ENCODE results near the gene RAPGEF5. TPM values are rescaled to one million over a fixed set of nuclear protein-coding genes. Genes with fewer than 3 reads are reported as not detected.
A peak's percentile ranks its signal among the peaks of the same experiment; 100 is the strongest.

RAPGEF5 gene
- total and polyA plus RNA-seq, 8 donors = 1.5 to 190 (median 12.7) TPM

DNA sequence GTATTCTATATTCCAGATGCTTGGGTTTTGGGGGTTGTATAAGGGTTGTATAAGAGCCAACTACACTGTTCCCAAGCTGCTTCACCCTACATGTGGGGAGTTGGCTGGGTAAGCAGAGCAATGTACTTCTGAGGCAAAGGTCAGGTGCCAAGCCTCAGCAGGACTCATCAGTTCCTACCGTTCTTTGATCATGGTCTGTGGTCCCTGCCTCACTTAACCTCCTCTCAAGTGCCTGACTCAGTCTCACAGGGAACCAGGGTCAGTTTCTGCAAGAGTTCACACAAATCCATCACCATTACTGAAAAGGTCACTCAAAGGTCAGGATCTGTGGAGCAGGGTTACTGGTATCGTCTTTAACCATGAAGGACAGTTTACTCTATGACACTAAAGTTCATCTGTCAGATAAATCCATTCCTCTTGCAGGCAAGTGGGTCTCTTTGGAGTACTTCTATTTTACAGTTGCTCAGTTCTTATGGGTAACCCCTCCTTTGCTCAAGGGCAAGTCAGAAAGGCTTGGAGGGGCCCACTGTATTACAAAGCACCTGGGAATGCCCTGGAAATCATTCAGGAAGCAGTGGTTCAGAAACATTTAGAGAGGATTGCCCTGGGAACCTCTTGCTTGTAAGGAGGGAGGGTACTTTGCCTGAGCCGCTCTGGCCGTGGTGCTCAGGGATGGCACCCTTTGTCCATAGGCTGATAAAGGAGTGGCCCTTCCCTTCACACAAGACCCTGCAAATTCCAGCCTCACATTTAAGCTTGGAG, 227.0 kb downstream of the RAPGEF5 start:
- H3K4me3 ChIP-seq = no peak overlapping the region
- H3K9me3 ChIP-seq = no peaks in the 10 kb centered on the region
- intact Hi-C loops (cut with DNase I; ENCODE audit: low total_unique reads) = no loop called here
- 82 to 91% (median 86%) methylated on average over 4 of the region's 4 CpGs for whole genome bisulfite sequencing, 5 donors
- H3K36me3 ChIP-seq = peaks cover 0 to 31% (median 4%) of the 10 kb centered on the region in 4 donors
- DNase-seq = no peak
- H3K4me1 ChIP-seq = no peaks in the 10 kb centered on the region
- no peaks in the 10 kb centered on the region for H3K27me3 ChIP-seq
- H3K27ac ChIP-seq = no peak overlapping the region
- TF ChIP-seq POLR2A (IDR thresholded peaks at IDR 0.05) (no peak), EP300 (IDR thresholded peaks at IDR 0.05) (no peak), POLR2AphosphoS5 (IDR thresholded peaks at IDR 0.05) (no peak)
- TF ChIP-seq, protein P1, sequence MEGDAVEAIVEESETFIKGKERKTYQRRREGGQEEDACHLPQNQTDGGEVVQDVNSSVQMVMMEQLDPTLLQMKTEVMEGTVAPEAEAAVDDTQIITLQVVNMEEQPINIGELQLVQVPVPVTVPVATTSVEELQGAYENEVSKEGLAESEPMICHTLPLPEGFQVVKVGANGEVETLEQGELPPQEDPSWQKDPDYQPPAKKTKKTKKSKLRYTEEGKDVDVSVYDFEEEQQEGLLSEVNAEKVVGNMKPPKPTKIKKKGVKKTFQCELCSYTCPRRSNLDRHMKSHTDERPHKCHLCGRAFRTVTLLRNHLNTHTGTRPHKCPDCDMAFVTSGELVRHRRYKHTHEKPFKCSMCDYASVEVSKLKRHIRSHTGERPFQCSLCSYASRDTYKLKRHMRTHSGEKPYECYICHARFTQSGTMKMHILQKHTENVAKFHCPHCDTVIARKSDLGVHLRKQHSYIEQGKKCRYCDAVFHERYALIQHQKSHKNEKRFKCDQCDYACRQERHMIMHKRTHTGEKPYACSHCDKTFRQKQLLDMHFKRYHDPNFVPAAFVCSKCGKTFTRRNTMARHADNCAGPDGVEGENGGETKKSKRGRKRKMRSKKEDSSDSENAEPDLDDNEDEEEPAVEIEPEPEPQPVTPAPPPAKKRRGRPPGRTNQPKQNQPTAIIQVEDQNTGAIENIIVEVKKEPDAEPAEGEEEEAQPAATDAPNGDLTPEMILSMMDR (IDR thresholded peaks at IDR 0.05) = no peak

DNA sequence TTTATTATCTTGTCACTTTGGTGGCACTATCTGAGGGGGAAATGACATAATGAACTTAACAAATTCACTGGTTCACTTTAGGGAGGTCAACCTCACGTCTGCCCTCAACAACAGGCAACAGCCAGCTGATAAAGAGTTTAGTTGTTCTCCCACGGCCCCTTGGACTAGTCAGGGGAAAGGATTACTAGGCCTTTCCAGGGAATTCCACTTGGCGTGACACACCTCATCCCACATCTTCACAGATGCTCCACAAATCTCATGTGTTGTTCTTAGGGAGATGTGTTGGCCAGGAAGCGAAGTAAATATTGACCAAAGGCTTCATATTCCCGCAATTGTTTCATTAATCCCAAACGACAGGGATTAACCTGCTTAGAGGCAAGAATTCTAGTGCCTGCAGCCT, 227.8 kb downstream of the RAPGEF5 start:
- Histone ChIP-seq H3K27ac (no peak overlapping the region), H3K27me3 (no peaks in the 10 kb centered on the region), H3K36me3 (peaks cover 0 to 31% (median 4%) of the 10 kb centered on the region in 4 donors), H3K4me1 (no peaks in the 10 kb centered on the region), H3K4me3 (no peak overlapping the region), H3K9me3 (no peaks in the 10 kb centered on the region)
- DNase-seq = no peak
- WGBS, 5 donors = 49 to 65% (median 55%) methylated on average over 6 of the region's 6 CpGs
- TF ChIP-seq, protein P1 (IDR thresholded peaks at IDR 0.05) = no peak
- TF ChIP-seq EP300 (IDR thresholded peaks at IDR 0.05) (no peak), POLR2AphosphoS5 (IDR thresholded peaks at IDR 0.05) (no peak), POLR2A (IDR thresholded peaks at IDR 0.05) (no peak)
- intact Hi-C loops (cut with DNase I; ENCODE audit: low total_unique reads) = no loop called here

DNA sequence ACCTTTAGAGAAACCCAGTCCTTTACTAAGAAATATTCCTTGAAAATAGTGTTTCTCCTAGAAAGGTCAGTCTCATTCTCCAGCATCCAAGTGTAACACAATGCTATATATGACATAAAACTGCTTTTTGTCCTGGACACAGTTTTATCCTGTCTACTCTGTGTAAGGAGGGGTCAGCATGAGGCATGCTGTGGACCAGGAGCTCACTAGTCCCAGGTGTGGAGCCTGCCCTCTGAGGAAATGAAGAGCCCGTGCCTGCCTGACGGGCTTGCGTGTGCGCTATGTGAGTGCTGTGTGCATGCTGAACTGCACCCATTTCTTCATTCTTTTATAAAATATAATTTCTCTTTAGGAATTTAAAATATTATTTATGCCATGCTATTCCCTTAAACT, 228.4 kb downstream of the RAPGEF5 start:
- no peak overlapping the region for H3K27ac ChIP-seq
- no peaks in the 10 kb centered on the region for H3K9me3 ChIP-seq
- H3K4me3 ChIP-seq = no peak overlapping the region
- H3K4me1 ChIP-seq = peaks cover 0 to 2% (median under 1%) of the 10 kb centered on the region in 4 donors
- TF ChIP-seq, protein P1 (IDR thresholded peaks at IDR 0.05) = no peak
- TF ChIP-seq POLR2AphosphoS5 (IDR thresholded peaks at IDR 0.05) = no peak
- intact Hi-C loops (cut with DNase I; ENCODE audit: low total_unique reads) = no loop called here
- H3K36me3 ChIP-seq = peaks cover 0 to 31% (median 4%) of the 10 kb centered on the region in 4 donors
- H3K27me3 ChIP-seq = no peaks in the 10 kb centered on the region
- WGBS, 5 donors = 89 to 98% (median 96%) methylated on average over 4 of the region's 4 CpGs
- DNase-seq = no peak

DNA sequence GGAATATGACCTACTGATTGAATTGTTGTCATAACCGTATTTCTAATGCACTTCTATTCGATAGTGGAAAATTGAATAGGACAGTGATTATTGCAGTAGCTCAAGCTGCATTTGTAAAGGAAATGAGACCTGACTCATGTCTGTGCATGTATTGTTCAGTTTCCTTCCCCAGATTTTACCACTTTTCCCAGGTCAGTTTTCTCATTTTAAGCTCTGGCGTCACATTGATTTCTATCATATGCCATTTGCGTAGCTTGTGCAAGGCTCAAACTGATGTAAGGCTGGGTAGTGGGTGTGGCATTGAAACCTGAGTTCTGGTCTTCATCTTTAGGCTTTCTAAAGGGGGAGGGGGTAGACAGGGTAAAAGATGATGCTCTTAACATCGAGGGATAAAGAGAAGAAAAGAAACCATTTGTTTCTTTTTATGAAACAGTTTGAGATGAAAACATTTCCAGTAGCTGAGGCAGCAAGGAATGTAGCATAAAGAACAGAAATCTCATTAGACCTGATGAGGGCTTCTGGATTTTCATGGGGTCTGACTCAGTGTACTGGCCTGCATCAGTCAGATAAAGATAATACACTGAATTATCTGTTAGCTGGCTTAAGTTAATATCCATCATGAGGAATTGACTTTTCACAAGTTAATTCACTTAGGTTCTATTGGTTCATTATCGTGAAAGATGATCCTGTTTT, 229.0 kb downstream of the RAPGEF5 start:
- H3K36me3 ChIP-seq = peaks cover 0 to 28% (median 4%) of the 10 kb centered on the region in 4 donors
- H3K27ac ChIP-seq = no peak overlapping the region
- WGBS, 5 donors = 74 to 87% (median 81%) methylated on average over 6 of the region's 6 CpGs
- no peak overlapping the region for H3K4me3 ChIP-seq
- peaks cover 0 to 6% (median 2%) of the 10 kb centered on the region in 4 donors for H3K4me1 ChIP-seq
- DNase-seq = peak in 1 of 2 donors; percentile 23
- intact Hi-C loops (cut with DNase I; ENCODE audit: low total_unique reads) = no loop called here
- no peaks in the 10 kb centered on the region for H3K27me3 ChIP-seq
- TF ChIP-seq, protein P1 (IDR thresholded peaks at IDR 0.05) = no peak
- TF ChIP-seq POLR2AphosphoS5 (IDR thresholded peaks at IDR 0.05) (no peak), EP300 (IDR thresholded peaks at IDR 0.05) (no peak), POLR2A (IDR thresholded peaks at IDR 0.05) (no peak)
- no peaks in the 10 kb centered on the region for H3K9me3 ChIP-seq

Measured in stomach (tissue), 9 donors.